ENCODE measurements around the gene GUCY1A1.

Gene GUCY1A1

GRCh38 chr4:155646001-155646400, 20.6 kb upstream of the GUCY1A1 start:
- TF ChIP-seq GATA2 (IDR thresholded peaks at IDR 0.05; ENCODE audit: low read depth, low read length), result no peak
- no peak for TF ChIP-seq GATA3 (IDR thresholded peaks at IDR 0.05; ENCODE audit: low read depth, low read length)

GRCh38 chr4:155653052-155653451, 13.6 kb upstream of the GUCY1A1 start:
- TF ChIP-seq GATA2 (IDR thresholded peaks at IDR 0.05; ENCODE audit: low read depth, low read length), result no peak
- TF ChIP-seq GATA3 (IDR thresholded peaks at IDR 0.05; ENCODE audit: low read depth, low read length), result peak; percentile 64; the same call in 1 of the 2 replicates

GRCh38 chr4:155656025-155656424, 10.6 kb upstream of the GUCY1A1 start:
- TF ChIP-seq GATA3 (IDR thresholded peaks at IDR 0.05; ENCODE audit: low read depth, low read length), result no peak
- TF ChIP-seq GATA2 (IDR thresholded peaks at IDR 0.05; ENCODE audit: low read depth, low read length), result no peak

- TF ChIP-seq GATA3 (IDR thresholded peaks at IDR 0.05; ENCODE audit: low read depth, low read length) (no peak), GATA2 (IDR thresholded peaks at IDR 0.05; ENCODE audit: low read depth, low read length) (no peak)
Observed at GRCh38 chr4:155657169-155657568, 9.5 kb upstream of the GUCY1A1 start.

GRCh38 chr4:155657985-155658680, 8.5 kb upstream of the GUCY1A1 start:
- TF ChIP-seq GATA3 (IDR thresholded peaks at IDR 0.05; ENCODE audit: low read depth, low read length) (no peak), GATA2 (IDR thresholded peaks at IDR 0.05; ENCODE audit: low read depth, low read length) (no peak)

GRCh38 chr4:155658681-155659064, 8.0 kb upstream of the GUCY1A1 start:
- no peak for TF ChIP-seq GATA2 (IDR thresholded peaks at IDR 0.05; ENCODE audit: low read depth, low read length)
- no peak for TF ChIP-seq GATA3 (IDR thresholded peaks at IDR 0.05; ENCODE audit: low read depth, low read length)

GRCh38 chr4:155659176-155659575, 7.5 kb upstream of the GUCY1A1 start:
- TF ChIP-seq GATA3 (IDR thresholded peaks at IDR 0.05; ENCODE audit: low read depth, low read length) (no peak), GATA2 (IDR thresholded peaks at IDR 0.05; ENCODE audit: low read depth, low read length) (no peak)

GRCh38 chr4:155660436-155660835, 6.2 kb upstream of the GUCY1A1 start:
- no peak for TF ChIP-seq GATA3 (IDR thresholded peaks at IDR 0.05; ENCODE audit: low read depth, low read length)
- no peak for TF ChIP-seq GATA2 (IDR thresholded peaks at IDR 0.05; ENCODE audit: low read depth, low read length)

GRCh38 chr4:155665054-155665453, 1.6 kb upstream of the GUCY1A1 start:
- TF ChIP-seq GATA3 (IDR thresholded peaks at IDR 0.05; ENCODE audit: low read depth, low read length) (no peak), GATA2 (IDR thresholded peaks at IDR 0.05; ENCODE audit: low read depth, low read length) (no peak)

- TF ChIP-seq GATA2 (IDR thresholded peaks at IDR 0.05; ENCODE audit: low read depth, low read length) (no peak), GATA3 (IDR thresholded peaks at IDR 0.05; ENCODE audit: low read depth, low read length) (no peak)
Observed at GRCh38 chr4:155667222-155667567, 547 bp downstream of the GUCY1A1 start.

GRCh38 chr4:155667568-155668511, 1.2 kb downstream of the GUCY1A1 start:
- TF ChIP-seq GATA3 (IDR thresholded peaks at IDR 0.05; ENCODE audit: low read depth, low read length), result no peak
- no peak for TF ChIP-seq GATA2 (IDR thresholded peaks at IDR 0.05; ENCODE audit: low read depth, low read length)

GRCh38 chr4:155668707-155669220, 2.1 kb downstream of the GUCY1A1 start:
- TF ChIP-seq GATA3 (IDR thresholded peaks at IDR 0.05; ENCODE audit: low read depth, low read length), result no peak
- no peak for TF ChIP-seq GATA2 (IDR thresholded peaks at IDR 0.05; ENCODE audit: low read depth, low read length)

GRCh38 chr4:155672342-155672741, 5.7 kb downstream of the GUCY1A1 start:
- no peak for TF ChIP-seq GATA2 (IDR thresholded peaks at IDR 0.05; ENCODE audit: low read depth, low read length)

- no peak for TF ChIP-seq GATA2 (IDR thresholded peaks at IDR 0.05; ENCODE audit: low read depth, low read length)
- no peak for TF ChIP-seq GATA3 (IDR thresholded peaks at IDR 0.05; ENCODE audit: low read depth, low read length)
Observed at GRCh38 chr4:155673453-155673979, 6.9 kb downstream of the GUCY1A1 start.
